H1 (cell line): ENCODE measurements around the gene TGFBR1.

Experiments used
- CEBPB ChIP-seq: IDR thresholded peaks from 2 replicates; pipeline ENCODE4 v1.6.1; 2012; ENCODE audit warnings: low read depth, low read length
- CTCF ChIP-seq, 3 experiments: IDR thresholded peaks; 1 replicate in 2 of 3; 2 replicates in 1 of 3; pipeline versions ENCODE4 v1.5.1 to v1.6.1; 2011; ENCODE audit warnings: low read length in 3 of 3, mild to moderate bottlenecking in 3 of 3, inconsistent platforms in 2 of 3, low read depth in 1 of 3, moderate library complexity in 1 of 3; ENCODE audit not compliant: insufficient read depth in 1 of 3; ENCODE audit errors: control extremely low read depth in 1 of 3
- EGR1 ChIP-seq: IDR thresholded peaks from 2 replicates; pipeline ENCODE4 v1.6.1; 2011; ENCODE audit warnings: low read depth, low read length, borderline replicate concordance
- FOSL1 ChIP-seq: IDR thresholded peaks from 2 replicates; pipeline ENCODE4 v1.6.1; 2011; ENCODE audit warnings: mild to moderate bottlenecking, low read depth, low read length, moderate library complexity; ENCODE audit not compliant: insufficient read depth
- MAX ChIP-seq: IDR thresholded peaks from 2 replicates; pipeline ENCODE4 v1.6.1; 2012; ENCODE audit warnings: inconsistent platforms
- POLR2AphosphoS5 ChIP-seq: IDR thresholded peaks from 2 replicates; pipeline ENCODE4 v1.6.1; 2011; ENCODE audit warnings: low read depth, low read length
- RAD21 ChIP-seq, 2 experiments: IDR thresholded peaks in 1 of 2; conservative IDR thresholded peaks in 1 of 2; 2 replicates each; pipeline ENCODE4 v1.6.1; 2011; ENCODE audit warnings: low read depth in 2 of 2, low read length in 2 of 2, improper control_type of control experiment in 1 of 2, inconsistent platforms in 1 of 2, mild to moderate bottlenecking in 1 of 2, moderate library complexity in 1 of 2
- SUZ12 ChIP-seq: fragments of 200-600 bp; sonication (generic); IDR thresholded peaks from 2 replicates; pipeline ENCODE4 v1.6.1; 2012; ENCODE audit warnings: mild to moderate bottlenecking, inconsistent platforms, low read length, moderate library complexity, mixed read lengths
- TAF1 ChIP-seq: IDR thresholded peaks from 2 replicates; pipeline ENCODE4 v1.6.1; 2011; ENCODE audit warnings: mild to moderate bottlenecking, low read depth, low read length
- TAF7 ChIP-seq: optimal IDR thresholded peaks from 2 replicates; pipeline ENCODE3; 2011; ENCODE audit warnings: low read depth, mild to moderate bottlenecking, inconsistent platforms, low read length, moderate library complexity, borderline replicate concordance
- YY1 ChIP-seq: IDR thresholded peaks from 2 replicates; pipeline ENCODE4 v1.6.1; 2011; ENCODE audit warnings: low read depth, mild to moderate bottlenecking, low read length

GRCh38 chr9:99069075-99069474 is 35.8 kb upstream of the TGFBR1 start:
- TF ChIP-seq FOSL1 = no peak
- no peak for TF ChIP-seq CTCF (IDR thresholded peaks at IDR 0.05; ENCODE audit: control extremely low read depth in 1 of 3, insufficient read depth in 1 of 3, low read depth in 1 of 3, low read length in 3 of 3)
- TF ChIP-seq MAX = no peak
- TF ChIP-seq YY1 = no peak
- no peak for TF ChIP-seq EGR1
- TF ChIP-seq CEBPB = no peak
- no peak for TF ChIP-seq RAD21 (IDR thresholded peaks at IDR 0.05 in 1 of 2, conservative IDR thresholded peaks at IDR 0.05 in 1 of 2; ENCODE audit: low read depth in 2 of 2, low read length in 2 of 2)
- no peak for TF ChIP-seq SUZ12
- no peak for TF ChIP-seq TAF1
- TF ChIP-seq POLR2AphosphoS5 = no peak
- no peak for TF ChIP-seq TAF7
